Endothelial cell of umbilical vein (primary cell): ENCODE measurements around the gene RBM43. TPM values are rescaled to one million over a fixed set of nuclear protein-coding genes. Genes with fewer than 3 reads are reported as not detected.

Experiments used
- BruUV-seq: library from RNA; stranded (reverse); fragments of 400-500 nt; replicated peaks from 2 replicates; lab custom pipeline; 2021; lab: Mats Ljungman, UMichigan
- CTCF ChIA-PET: fragments of 300-600, 350-600 bp; sonication (Branson Sonifier 250); formaldehyde crosslinking; loops from one replicate; lab custom pipeline; 2021; ENCODE audit warnings: antibody characterized with exemption, inconsistent platforms; lab: Charles Lee
- POLR2A ChIA-PET: fragments of 300-600, 350-600 bp; sonication (Branson Sonifier 250); formaldehyde crosslinking; loops from one replicate; lab custom pipeline; 2021; ENCODE audit warnings: antibody characterized with exemption, inconsistent platforms; lab: Charles Lee
- DNase-seq: peaks from one replicate; pipeline ENCODE4 v3.0.0-alpha.2; 2011; ENCODE audit warnings: low read depth, low spot score
- FAIRE-seq: peaks from 2 replicates; lab custom pipeline; 2011; peaks lifted over from hg19 to GRCh38; lab: Jason Lieb, UNC
- H2AFZ ChIP-seq: 2 replicates; pipeline ENCODE4 v1.6.0; 2012; ENCODE audit warnings: low read depth, low read length, control low read depth, inconsistent platforms
- H3K27ac ChIP-seq: 2 replicates; pipeline ENCODE4 v1.5.1; 2011; ENCODE audit warnings: low read depth, mild to moderate bottlenecking, control low read depth, low read length, moderate library complexity; ENCODE audit not compliant: insufficient read depth
- H3K27me3 ChIP-seq, 2 experiments: 2 replicates each; pipeline versions ENCODE4 v1.6.0 to v1.6.1; 2011; ENCODE audit warnings: low read length in 2 of 2, mixed read lengths in 1 of 2; ENCODE audit not compliant: control insufficient read depth in 2 of 2, insufficient read depth in 2 of 2
- H3K36me3 ChIP-seq, 2 experiments: 2 replicates in 1 of 2; 3 replicates in 1 of 2; pipeline ENCODE4 v1.5.1; 2011; ENCODE audit warnings: low read length in 2 of 2, mild to moderate bottlenecking in 1 of 2, moderate library complexity in 1 of 2; ENCODE audit not compliant: control insufficient read depth in 2 of 2, insufficient read depth in 2 of 2; ENCODE audit errors: extremely low read depth in 1 of 2
- H3K4me1 ChIP-seq: 3 replicates; pipeline ENCODE4 v1.5.1; 2011; ENCODE audit warnings: mild to moderate bottlenecking, low read length; ENCODE audit not compliant: control insufficient read depth, insufficient read depth; ENCODE audit errors: extremely low read depth
- H3K4me2 ChIP-seq: 2 replicates; pipeline ENCODE4 v1.6.1; 2011; ENCODE audit warnings: low read length, control low read depth, mixed read lengths; ENCODE audit not compliant: insufficient read depth
- H3K4me3 ChIP-seq, 3 experiments: fragments of 200-600 bp in 1 of 3; sonication (generic), shearing (Covaris generic) in 1 of 3; replicated peaks in 1 of 3; 2 replicates each; pipeline ENCODE4 v1.5.1; 2011 to 2016; ENCODE audit warnings: control low read depth in 3 of 3, low read length in 3 of 3, mild to moderate bottlenecking in 2 of 3, inconsistent platforms in 1 of 3, low read depth in 1 of 3, moderate library complexity in 1 of 3; ENCODE audit not compliant: insufficient read depth in 1 of 3
- H3K79me2 ChIP-seq: 2 replicates; pipeline ENCODE4 v1.6.0; 2012; ENCODE audit warnings: low read length, inconsistent platforms; ENCODE audit not compliant: control insufficient read depth, insufficient read depth
- H3K9ac ChIP-seq: replicated peaks from 2 replicates; pipeline ENCODE3; 2011; ENCODE audit warnings: low read length, control low read depth; ENCODE audit not compliant: insufficient read depth; ENCODE audit errors: extremely low read depth
- H3K9me1 ChIP-seq: replicated peaks from 3 replicates; pipeline ENCODE4 v1.6.0; 2011; ENCODE audit warnings: mild to moderate bottlenecking, low read length; ENCODE audit not compliant: control insufficient read depth, insufficient read depth; ENCODE audit errors: extremely low read depth
- H3K9me3 ChIP-seq: replicated peaks from 2 replicates; pipeline ENCODE4 v1.5.1; 2012; ENCODE audit warnings: low read length, inconsistent platforms; ENCODE audit not compliant: control insufficient read depth, insufficient read depth
- H4K20me1 ChIP-seq: replicated peaks from 2 replicates; pipeline ENCODE3; 2011; ENCODE audit warnings: mild to moderate bottlenecking, low read length; ENCODE audit not compliant: control insufficient read depth, insufficient read depth; ENCODE audit errors: extremely low read depth
- EZH2 ChIP-seq: IDR thresholded peaks from 2 replicates; pipeline ENCODE4 v1.6.1; 2012; ENCODE audit warnings: borderline replicate concordance, low read depth, mild to moderate bottlenecking, moderate library complexity, low read length, inconsistent platforms; ENCODE audit not compliant: severe bottlenecking
- FOS ChIP-seq: IDR thresholded peaks from 2 replicates; pipeline ENCODE4 v1.6.1; 2011; ENCODE audit warnings: mild to moderate bottlenecking, low read length, moderate library complexity, borderline replicate concordance; ENCODE audit not compliant: insufficient read depth
- GATA2 ChIP-seq: IDR thresholded peaks from 2 replicates; pipeline ENCODE4 v1.7.0; 2011; ENCODE audit warnings: low read depth, mild to moderate bottlenecking, moderate library complexity, mixed read lengths, low read length; ENCODE audit not compliant: insufficient read length, insufficient read depth
- MAX ChIP-seq: IDR thresholded peaks from 2 replicates; pipeline ENCODE4 v1.6.1; 2011; ENCODE audit not compliant: insufficient read depth, insufficient read length
- POLR2A ChIP-seq: IDR thresholded peaks from 2 replicates; pipeline ENCODE4 v1.6.1; 2012; ENCODE audit warnings: low read depth, mild to moderate bottlenecking, control low read depth, low read length
- POLR2AphosphoS5 ChIP-seq: IDR thresholded peaks from 2 replicates; pipeline ENCODE4 v1.6.1; 2012; ENCODE audit warnings: low read depth, mild to moderate bottlenecking, control low read depth, low read length, moderate library complexity; ENCODE audit not compliant: insufficient read depth
- dilution Hi-C: fragments of 300-500 bp; cut with MboI; formaldehyde crosslinking; loops from one replicate; pipeline ENCODE4 v1.15.0; 2019; ENCODE audit warnings: low sequenced_read_pairs; ENCODE audit not compliant: extremely low pct_ligation_motif_present
- intact Hi-C: fragments of 100-400 bp; cut with micrococcal nuclease; formaldehyde crosslinking; loops from one replicate; pipeline ENCODE4 v1.10.0; 2022
- polyA plus RNA-seq, 4 experiments: library from polyadenylated mRNA; depleted of rRNA in 3 of 4; stranded (reverse) in 3 of 4; unstranded in 1 of 4; fragments of >200 nt; gene quantifications; 2 replicates each; pipeline versions ENCODE4 v1.2.1 to v1.2.3, GENCODE V29; 2011 to 2012; ENCODE audit warnings: missing spikeins in 1 of 4
- total RNA-seq: library from RNA; stranded (reverse); gene quantifications from 2 replicates; pipeline ENCODE4 v1.2.3, GENCODE V29; 2021

Gene RBM43
- total and polyA plus RNA-seq, 2 donors (not counting 3 experiments of a cell fraction or from before 2014, with no cell fraction given): 3.7 to 6.5 TPM

DNA sequence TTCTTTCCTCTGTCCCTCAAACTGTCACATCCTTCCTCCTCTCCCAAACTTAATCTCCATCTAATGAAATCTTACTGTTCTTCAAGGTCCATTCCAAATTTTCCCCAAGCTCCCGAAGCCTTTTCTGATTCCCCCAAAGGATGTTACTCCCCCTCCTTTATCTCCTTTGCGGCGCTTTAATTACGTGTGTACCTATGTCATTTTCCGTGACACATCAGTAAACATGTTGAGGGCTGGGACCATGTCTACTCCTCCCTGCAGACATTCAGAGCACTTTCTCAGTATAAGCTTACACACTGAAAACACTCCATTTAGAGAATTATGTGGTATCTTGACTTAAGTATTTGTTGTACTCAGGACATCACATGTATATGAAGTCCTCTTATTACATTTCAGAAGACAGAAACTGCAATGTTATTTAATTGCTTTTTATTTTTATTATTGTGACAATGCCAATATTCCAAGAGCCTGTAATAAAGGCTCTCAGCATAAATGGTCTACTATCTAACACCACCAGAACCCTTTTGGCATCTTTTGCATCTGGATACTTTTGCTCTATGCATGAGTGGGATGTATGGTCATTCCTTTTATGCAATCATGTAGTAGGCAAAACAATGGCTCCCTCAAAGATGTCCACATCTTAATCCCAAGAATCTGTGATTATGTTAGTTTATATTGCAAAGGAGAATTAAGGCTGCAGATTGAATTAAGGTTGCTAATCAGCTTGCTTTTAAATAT is 26.0 kb upstream of the RBM43 start:
- Histone ChIP-seq H3K27me3 (no peaks in the 10 kb centered on the region), H3K79me2 (peaks cover 16% of the 10 kb centered on the region), H3K9ac (no peak overlapping the region), H4K20me1 (peaks cover 2% of the 10 kb centered on the region), H3K9me3 (no peaks in the 10 kb centered on the region), H3K4me3 (no peak overlapping the region), H3K4me2 (no peak overlapping the region), H3K9me1 (no peaks in the 10 kb centered on the region), H3K36me3 (no peaks in the 10 kb centered on the region), H2AFZ (no peak overlapping the region), H3K27ac (no peak overlapping the region), H3K4me1 (peaks cover 16% of the 10 kb centered on the region)
- ChIA-PET POLR2A (no interaction called here), CTCF (interaction anchor here (0.6 to 2.4 kb wide), 3 partner anchors 10 to 149 kb away, joined by 3 to 9 read pairs (median 3); no protein-coding TSS in a partner anchor)
- dilution Hi-C loops: no loop called here
- intact Hi-C loops: no loop called here
- no TSS peak for BruUV-seq
- DNase-seq (no peak), FAIRE-seq (no peak)
- TF ChIP-seq POLR2A (no peak), GATA2 (no peak), MAX (no peak), POLR2AphosphoS5 (no peak)

DNA sequence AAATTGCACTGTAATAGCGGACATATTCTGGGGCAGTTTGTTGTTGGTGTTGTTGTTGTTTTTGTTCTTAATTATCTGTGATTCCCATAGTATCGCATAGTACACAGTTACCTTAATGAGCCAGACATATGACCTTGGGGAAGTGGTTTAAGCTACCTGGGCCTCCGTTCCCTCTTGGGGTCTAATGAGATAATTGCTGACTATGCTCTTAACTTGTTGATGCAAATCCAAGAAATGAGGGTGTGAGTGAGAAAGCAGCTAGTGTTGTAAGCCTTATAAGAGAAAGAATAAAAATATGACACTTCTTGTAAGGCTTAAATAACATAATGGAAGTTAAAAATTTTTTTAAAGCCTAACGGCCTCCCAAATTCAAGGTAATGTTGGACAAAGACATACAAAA is 20.7 kb upstream of the RBM43 start:
- Histone ChIP-seq H3K9ac (no peak overlapping the region), H3K79me2 (peaks cover 6% of the 10 kb centered on the region), H3K9me1 (no peaks in the 10 kb centered on the region), H3K27me3 (no peaks in the 10 kb centered on the region), H3K36me3 (peaks cover 3 to 6% of the 10 kb centered on the region in 2 experiments), H4K20me1 (peaks cover 2% of the 10 kb centered on the region), H2AFZ (no peak overlapping the region), H3K4me2 (no peak overlapping the region), H3K9me3 (no peaks in the 10 kb centered on the region), H3K27ac (no peak overlapping the region), H3K4me3 (no peak overlapping the region), H3K4me1 (no peaks in the 10 kb centered on the region)
- ChIA-PET CTCF (no interaction called here), POLR2A (no interaction called here)
- BruUV-seq: no TSS peak
- dilution Hi-C loops: no loop called here
- DNase-seq (no peak), FAIRE-seq (no peak)
- intact Hi-C loops: no loop called here
- TF ChIP-seq MAX (no peak), FOS (no peak), GATA2 (no peak), EZH2 (no peak)
